Osteocyte (in vitro differentiated cells): ENCODE results near the gene HECA. TPM values are rescaled to one million over a fixed set of nuclear protein-coding genes. Genes with fewer than 3 reads are reported as not detected.
A peak's percentile ranks its signal among the peaks of the same experiment; 100 is the strongest.
"Not testable (repeated sequence)": the region's sequence is repeated elsewhere in the genome, so short reads cannot be mapped to it uniquely, and the experiment has no call there.

Experiments
- DNase-seq: peaks from one replicate; pipeline ENCODE4 v3.0.0; 2021; ENCODE audit warnings: mixed read lengths; ENCODE audit not compliant: unreplicated experiment; ENCODE audit errors: extremely low spot score
- H3K27ac Mint-ChIP-seq: one replicate; pipeline ENCODE4 v1.8.0; 2021; ENCODE audit warnings: mild to moderate bottlenecking, mixed read lengths; ENCODE audit not compliant: unreplicated experiment
- H3K27me3 Mint-ChIP-seq: one replicate; pipeline ENCODE4 v1.8.0; 2021; ENCODE audit warnings: mixed read lengths; ENCODE audit not compliant: unreplicated experiment
- H3K36me3 Mint-ChIP-seq: one replicate; pipeline ENCODE4 v1.8.0; 2021; ENCODE audit warnings: mixed read lengths; ENCODE audit not compliant: unreplicated experiment
- H3K4me1 Mint-ChIP-seq: one replicate; pipeline ENCODE4 v1.8.0; 2021; ENCODE audit warnings: mixed read lengths; ENCODE audit not compliant: unreplicated experiment
- H3K4me3 Mint-ChIP-seq: one replicate; pipeline ENCODE4 v1.8.0; 2021; ENCODE audit warnings: mild to moderate bottlenecking, moderate library complexity, mixed read lengths; ENCODE audit not compliant: unreplicated experiment
- H3K9me3 Mint-ChIP-seq: one replicate; pipeline ENCODE4 v1.8.0; 2021; ENCODE audit warnings: mixed read lengths; ENCODE audit not compliant: unreplicated experiment
- total RNA-seq: library from RNA; stranded (reverse); gene quantifications from 2 replicates; pipeline ENCODE4 v1.2.1, GENCODE V29; 2021
- TF ChIP-seq, protein P1 (sequence below): fragments of 200-600 bp; sonication (generic); IDR thresholded peaks from 2 replicates; pipeline ENCODE4 v1.5.0; 2021; ENCODE audit warnings: antibody characterized with exemption, mild to moderate bottlenecking, moderate library complexity

Gene HECA
- total RNA-seq, 1 donor from 2014 or later = 24.3 TPM

DNA sequence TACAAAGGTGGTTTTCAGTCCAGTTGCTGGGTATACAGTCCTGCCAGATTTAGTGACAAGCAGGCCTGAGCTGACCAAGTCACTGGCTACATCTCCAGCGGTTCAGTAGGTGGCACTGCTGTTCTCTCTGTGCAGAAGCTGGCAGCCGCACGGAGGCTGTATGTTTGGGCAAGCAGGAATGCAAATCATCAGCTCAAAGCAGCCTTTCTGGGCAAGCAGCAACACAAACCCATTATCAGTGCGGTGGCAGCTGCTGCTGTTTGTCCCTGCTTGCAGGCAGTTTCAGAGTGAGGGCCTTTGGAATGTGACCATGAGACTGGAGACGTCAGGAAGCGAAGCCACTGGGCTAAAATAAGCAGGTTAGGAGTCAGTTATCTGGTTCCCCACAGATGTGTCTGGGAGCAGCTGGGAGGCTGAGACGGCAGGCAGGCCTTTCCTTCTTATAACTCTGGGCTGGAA is 84.4 kb downstream of the HECA start:
- TF ChIP-seq, protein P1, sequence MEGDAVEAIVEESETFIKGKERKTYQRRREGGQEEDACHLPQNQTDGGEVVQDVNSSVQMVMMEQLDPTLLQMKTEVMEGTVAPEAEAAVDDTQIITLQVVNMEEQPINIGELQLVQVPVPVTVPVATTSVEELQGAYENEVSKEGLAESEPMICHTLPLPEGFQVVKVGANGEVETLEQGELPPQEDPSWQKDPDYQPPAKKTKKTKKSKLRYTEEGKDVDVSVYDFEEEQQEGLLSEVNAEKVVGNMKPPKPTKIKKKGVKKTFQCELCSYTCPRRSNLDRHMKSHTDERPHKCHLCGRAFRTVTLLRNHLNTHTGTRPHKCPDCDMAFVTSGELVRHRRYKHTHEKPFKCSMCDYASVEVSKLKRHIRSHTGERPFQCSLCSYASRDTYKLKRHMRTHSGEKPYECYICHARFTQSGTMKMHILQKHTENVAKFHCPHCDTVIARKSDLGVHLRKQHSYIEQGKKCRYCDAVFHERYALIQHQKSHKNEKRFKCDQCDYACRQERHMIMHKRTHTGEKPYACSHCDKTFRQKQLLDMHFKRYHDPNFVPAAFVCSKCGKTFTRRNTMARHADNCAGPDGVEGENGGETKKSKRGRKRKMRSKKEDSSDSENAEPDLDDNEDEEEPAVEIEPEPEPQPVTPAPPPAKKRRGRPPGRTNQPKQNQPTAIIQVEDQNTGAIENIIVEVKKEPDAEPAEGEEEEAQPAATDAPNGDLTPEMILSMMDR = peak; percentile 95
- H3K36me3 Mint-ChIP-seq = peaks cover 2% of the 10 kb centered on the region
- H3K4me3 Mint-ChIP-seq = no peak overlapping the region
- H3K27ac Mint-ChIP-seq = peak overlapping the region; percentile 89
- H3K9me3 Mint-ChIP-seq = no peaks in the 10 kb centered on the region
- H3K27me3 Mint-ChIP-seq = no peaks in the 10 kb centered on the region
- peak; percentile 90 for DNase-seq
- peaks cover 7% of the 10 kb centered on the region for H3K4me1 Mint-ChIP-seq

DNA sequence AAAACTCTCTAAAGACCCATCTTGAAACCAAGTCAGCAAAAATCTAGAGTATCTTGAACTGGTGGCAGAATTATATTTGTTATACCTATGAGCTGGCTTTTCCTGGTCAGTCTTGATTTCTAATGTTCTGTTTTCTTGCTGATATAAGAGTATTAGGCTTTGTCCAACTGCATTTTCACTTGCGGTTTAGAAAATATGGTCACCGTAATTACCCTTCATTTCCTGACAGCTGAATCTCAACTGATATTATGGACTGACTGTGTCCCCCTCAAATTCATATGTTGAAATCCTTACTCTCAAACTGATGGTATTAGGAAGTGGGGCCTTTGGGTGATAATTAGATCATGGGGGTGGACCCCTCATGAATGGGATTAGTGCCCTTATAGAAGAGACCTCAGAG is 84.9 kb downstream of the HECA start:
- no peak overlapping the region for H3K4me3 Mint-ChIP-seq
- no peaks in the 10 kb centered on the region for H3K27me3 Mint-ChIP-seq
- no peak for DNase-seq
- TF ChIP-seq, protein P1 = no peak
- no peaks in the 10 kb centered on the region for H3K9me3 Mint-ChIP-seq
- peaks cover 2% of the 10 kb centered on the region for H3K36me3 Mint-ChIP-seq
- peak overlapping the region; percentile 89 for H3K27ac Mint-ChIP-seq
- peaks cover 7% of the 10 kb centered on the region for H3K4me1 Mint-ChIP-seq

DNA sequence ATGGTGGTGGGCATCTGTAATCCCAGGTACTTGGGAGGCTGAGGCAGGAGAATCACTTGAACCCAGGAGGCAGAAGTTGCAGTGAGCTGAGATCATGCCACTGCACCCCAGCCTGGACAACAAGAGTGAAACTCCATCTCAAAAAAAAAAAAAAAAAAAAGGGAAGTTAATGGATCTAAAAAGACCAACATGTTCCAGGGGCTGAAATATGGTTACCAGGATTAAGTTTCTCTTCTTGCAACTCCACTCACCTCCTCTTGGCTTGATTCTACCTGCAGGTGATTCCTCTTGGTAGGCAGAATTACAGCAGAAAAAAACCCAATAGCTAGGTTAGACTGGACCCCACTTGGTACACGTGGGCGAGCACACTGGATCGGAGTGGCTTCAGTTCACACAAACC is 93.5 kb downstream of the HECA start:
- not testable (repeated sequence) for H3K9me3 Mint-ChIP-seq, H3K4me3 Mint-ChIP-seq, H3K4me1 Mint-ChIP-seq, DNase-seq, H3K36me3 Mint-ChIP-seq, H3K27ac Mint-ChIP-seq, H3K27me3 Mint-ChIP-seq

Other genes with a start within 250 kb of the HECA start
- gene REPS1, start 146.8 kb upstream of the HECA start, total RNA-seq = 32.2 and 38.0 TPM in 2 replicates
- gene ABRACL, start 106.3 kb upstream of the HECA start, total RNA-seq = 16.9 and 23.0 TPM in 2 replicates
- 0.08 TPM in 1 of 2 replicates, not detected in the other for gene TXLNB, start 156.9 kb downstream of the HECA start, total RNA-seq
- 417 and 421 TPM in 2 replicates for gene CITED2, start 239.6 kb downstream of the HECA start, total RNA-seq